HCT116 (cell line): ENCODE data around the gene MTMR1.

ENCODE experiments used
- EZH2 ChIP-seq: fragments of 200-600 bp; sonication (generic); IDR thresholded peaks from 2 replicates; pipeline ENCODE4 v1.6.1; 2017; ENCODE audit warnings: antibody characterized with exemption, mixed run types
- TF ChIP-seq, protein P1 (sequence below): IDR thresholded peaks from 2 replicates; pipeline ENCODE4 v1.6.1; 2012

GRCh38 chrX:150759568-150760416 is 66.6 kb downstream of the MTMR1 start:
- TF ChIP-seq, protein P1, sequence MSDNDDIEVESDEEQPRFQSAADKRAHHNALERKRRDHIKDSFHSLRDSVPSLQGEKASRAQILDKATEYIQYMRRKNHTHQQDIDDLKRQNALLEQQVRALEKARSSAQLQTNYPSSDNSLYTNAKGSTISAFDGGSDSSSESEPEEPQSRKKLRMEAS: no peak
- TF ChIP-seq EZH2: no peak
